Activated CD4-positive, alpha-beta T cell treated with anti-CD3 and anti-CD28 coated beads, Interleukin-2, amount 50 U/mL, for 1 hour (primary cell): ENCODE data around the gene SYTL1.

ENCODE experiments used
- DNase-seq: peaks from one replicate; pipeline ENCODE4 v3.0.0-alpha.2; 2020

Gene SYTL1

GRCh38 chr1:27391511-27392095, 49.8 kb downstream of the SYTL1 start:
- peak; percentile 13 for DNase-seq

- peak; percentile 93 for DNase-seq
These were observed 50.4 kb downstream of the SYTL1 start, which contains the start of gene GPR3 for GRCh38 chr1:27392096-27392777. GPR3 (plus strand) TSS chr1:27392622; CDS start chr1:27393799, 1,177 bp downstream.

- no peak for DNase-seq
These were observed 51.2 kb downstream of the SYTL1 start for GRCh38 chr1:27392778-27393635.

GRCh38 chr1:27393641-27394281, 51.9 kb downstream of the SYTL1 start:
- no peak for DNase-seq

GRCh38 chr1:27394282-27394658, 52.4 kb downstream of the SYTL1 start:
- DNase-seq, result no peak

GRCh38 chr1:27394925-27395324, 53.1 kb downstream of the SYTL1 start:
- DNase-seq, result no peak

GRCh38 chr1:27395441-27396195, 53.8 kb downstream of the SYTL1 start:
- DNase-seq, result peak; percentile 80

GRCh38 chr1:27397110-27397509, 55.3 kb downstream of the SYTL1 start:
- no peak for DNase-seq

GRCh38 chr1:27397749-27398148, 55.9 kb downstream of the SYTL1 start:
- DNase-seq, result no peak

- DNase-seq, result no peak
These were observed 56.8 kb downstream of the SYTL1 start for GRCh38 chr1:27398405-27399149.

GRCh38 chr1:27399251-27400025, 57.6 kb downstream of the SYTL1 start:
- no peak for DNase-seq

- DNase-seq, result no peak
These were observed 58.5 kb downstream of the SYTL1 start for GRCh38 chr1:27400082-27400962.

- DNase-seq, result no peak
These were observed 59.1 kb downstream of the SYTL1 start for GRCh38 chr1:27400963-27401341.

- peak; percentile 16 for DNase-seq
These were observed 60.5 kb downstream of the SYTL1 start for GRCh38 chr1:27402349-27402754.

- DNase-seq, result peak; percentile 12
These were observed 61.4 kb downstream of the SYTL1 start for GRCh38 chr1:27403065-27403726.
